ACC112 (cell line): ENCODE data around the gene C19orf67.

Experiments
- H2AFZ ChIP-seq: fragments of 200-600 bp; sonication (generic); one replicate; pipeline ENCODE4 v1.6.0; 2017; ENCODE audit warnings: antibody characterized with exemption, low read length; ENCODE audit not compliant: unreplicated experiment
- H3K27ac ChIP-seq: fragments of 200-600 bp; sonication (generic); 2 replicates; pipeline ENCODE4 v1.5.1; 2014; ENCODE audit warnings: low read depth, mild to moderate bottlenecking, antibody characterized with exemption, low read length, moderate library complexity
- H3K27me3 ChIP-seq: fragments of 200-600 bp; sonication (generic); 2 replicates; pipeline ENCODE4 v1.6.1; 2014; ENCODE audit warnings: mild to moderate bottlenecking, antibody characterized with exemption, low read length, moderate library complexity, mixed read lengths; ENCODE audit not compliant: insufficient read depth
- H3K36me3 ChIP-seq: fragments of 200-600 bp; sonication (generic); 2 replicates; pipeline ENCODE4 v1.6.1; 2016; ENCODE audit warnings: mild to moderate bottlenecking, antibody characterized with exemption, low read length, moderate library complexity, mixed read lengths; ENCODE audit not compliant: insufficient read depth
- H3K4me1 ChIP-seq: fragments of 200-600 bp; sonication (generic); one replicate; pipeline ENCODE4 v1.6.1; 2016; ENCODE audit warnings: low read length, mixed read lengths; ENCODE audit not compliant: insufficient read depth, unreplicated experiment, control insufficient read depth
- H3K4me3 ChIP-seq: fragments of 200-600 bp; sonication (generic); 2 replicates; pipeline ENCODE4 v1.5.1; 2014; ENCODE audit warnings: mild to moderate bottlenecking, low read depth, low read length
- H3K79me2 ChIP-seq: fragments of 200-600 bp; sonication (generic); one replicate; pipeline ENCODE4 v1.6.0; 2016; ENCODE audit warnings: low read length; ENCODE audit not compliant: control insufficient read depth, unreplicated experiment, insufficient read depth

The C19orf67 gene

GRCh38 chr19:14107581-14108461 is 22.2 kb upstream of the C19orf67 start:
- peaks cover 9% of the 10 kb centered on the region for H3K4me1 ChIP-seq
- no peak overlapping the region for H3K27ac ChIP-seq
- no peak overlapping the region for H2AFZ ChIP-seq
- H3K36me3 ChIP-seq: no peaks in the 10 kb centered on the region
- no peak overlapping the region for H3K4me3 ChIP-seq
- no peaks in the 10 kb centered on the region for H3K27me3 ChIP-seq
- peaks cover 20% of the 10 kb centered on the region for H3K79me2 ChIP-seq

- Histone ChIP-seq H3K27ac (no peak overlapping the region), H3K36me3 (no peaks in the 10 kb centered on the region), H3K79me2 (peaks cover 12% of the 10 kb centered on the region), H3K4me1 (peaks cover 6% of the 10 kb centered on the region), H3K4me3 (no peak overlapping the region), H2AFZ (no peak overlapping the region), H3K27me3 (no peaks in the 10 kb centered on the region)
Measured at GRCh38 chr19:14106840-14107239, 21.3 kb upstream of the C19orf67 start.

GRCh38 chr19:14105680-14106079 is 20.1 kb upstream of the C19orf67 start:
- Histone ChIP-seq H3K79me2 (peaks cover 2% of the 10 kb centered on the region), H3K4me3 (no peak overlapping the region), H2AFZ (no peak overlapping the region), H3K27ac (no peak overlapping the region), H3K36me3 (no peaks in the 10 kb centered on the region), H3K27me3 (no peaks in the 10 kb centered on the region), H3K4me1 (peaks cover 5% of the 10 kb centered on the region)

DNA sequence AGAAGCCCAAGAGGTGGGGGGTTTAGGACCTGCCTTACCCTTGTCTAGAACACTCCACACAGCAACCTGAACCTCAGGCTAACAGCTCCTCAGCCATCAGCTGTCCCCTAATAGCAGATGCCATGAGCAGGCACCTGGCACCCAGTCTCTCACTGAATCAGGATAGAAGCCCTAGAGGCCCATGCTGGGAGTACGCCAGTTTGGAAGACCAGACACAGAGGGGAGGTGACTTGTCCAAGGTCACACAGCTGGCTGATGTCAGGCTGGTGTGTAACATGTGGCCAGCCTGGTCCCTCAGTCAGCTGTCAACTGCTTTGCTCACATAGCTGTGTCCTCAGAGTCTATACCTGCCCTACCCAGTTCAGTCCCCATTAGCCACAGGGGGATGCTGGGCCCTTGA is 17.7 kb upstream of the C19orf67 start:
- H2AFZ ChIP-seq: no peak overlapping the region
- no peaks in the 10 kb centered on the region for H3K27me3 ChIP-seq
- no peak overlapping the region for H3K27ac ChIP-seq
- H3K4me1 ChIP-seq: peaks cover 5% of the 10 kb centered on the region
- no peaks in the 10 kb centered on the region for H3K79me2 ChIP-seq
- H3K4me3 ChIP-seq: no peak overlapping the region
- no peaks in the 10 kb centered on the region for H3K36me3 ChIP-seq

- no peaks in the 10 kb centered on the region for H3K27me3 ChIP-seq
- no peaks in the 10 kb centered on the region for H3K36me3 ChIP-seq
- H2AFZ ChIP-seq: no peak overlapping the region
- no peak overlapping the region for H3K4me3 ChIP-seq
- H3K4me1 ChIP-seq: peaks cover 5% of the 10 kb centered on the region
- H3K79me2 ChIP-seq: no peaks in the 10 kb centered on the region
- H3K27ac ChIP-seq: peak overlapping the region; percentile 19; the same call in 1 of the 2 replicates
Measured at GRCh38 chr19:14102756-14103155, 17.2 kb upstream of the C19orf67 start.

DNA sequence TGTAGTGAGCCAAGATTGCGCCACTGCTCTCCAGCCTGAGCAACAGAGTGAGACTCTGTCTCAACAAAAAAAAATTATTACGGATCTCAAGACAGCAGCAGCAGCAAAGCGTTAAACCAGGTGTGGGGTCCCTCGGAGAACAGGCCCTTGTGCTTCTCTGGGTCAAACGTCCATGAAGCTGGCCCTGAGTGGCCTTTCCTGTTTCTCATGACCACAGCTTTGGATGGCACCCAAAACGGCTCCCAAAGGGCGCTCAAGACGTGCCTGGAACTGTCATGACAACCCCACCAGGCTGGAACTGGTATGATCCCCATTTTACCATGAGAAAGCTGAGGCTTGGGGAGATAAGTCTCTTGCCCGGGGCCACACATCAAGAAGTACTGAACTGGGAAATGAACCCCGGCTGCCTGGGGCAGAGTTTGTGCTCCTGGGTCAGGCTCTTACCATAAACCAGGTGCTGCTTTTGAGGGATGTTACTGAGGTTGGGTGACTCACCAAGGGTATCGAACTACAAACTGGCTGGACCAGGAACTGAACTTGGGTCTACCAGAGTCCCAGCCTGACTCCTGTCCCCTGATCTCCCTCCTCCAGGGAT is 16.6 kb upstream of the C19orf67 start:
- H3K27ac ChIP-seq: peak overlapping the region; percentile 19; the same call in 1 of the 2 replicates

GRCh38 chr19:14101003-14101545 is 15.5 kb upstream of the C19orf67 start:
- peaks cover 5% of the 10 kb centered on the region for H3K4me1 ChIP-seq
- no peak overlapping the region for H3K27ac ChIP-seq
- H3K27me3 ChIP-seq: no peaks in the 10 kb centered on the region
- H3K36me3 ChIP-seq: peaks cover 8% of the 10 kb centered on the region; the same call in 1 of the 2 replicates
- H2AFZ ChIP-seq: no peak overlapping the region
- H3K4me3 ChIP-seq: no peak overlapping the region
- H3K79me2 ChIP-seq: no peaks in the 10 kb centered on the region

More for the DNA sequence above, 16.6 kb upstream of the C19orf67 start:
- Histone ChIP-seq H3K4me3 (no peak overlapping the region), H3K79me2 (no peaks in the 10 kb centered on the region), H3K4me1 (peaks cover 5% of the 10 kb centered on the region), H2AFZ (no peak overlapping the region), H3K27me3 (no peaks in the 10 kb centered on the region), H3K36me3 (no peaks in the 10 kb centered on the region)

- H3K4me1 ChIP-seq: peaks cover 4% of the 10 kb centered on the region
- no peak overlapping the region for H2AFZ ChIP-seq
- H3K4me3 ChIP-seq: no peak overlapping the region
- H3K27ac ChIP-seq: no peak overlapping the region
- no peaks in the 10 kb centered on the region for H3K27me3 ChIP-seq
- H3K79me2 ChIP-seq: no peaks in the 10 kb centered on the region
- H3K36me3 ChIP-seq: peaks cover 15% of the 10 kb centered on the region; the same call in 1 of the 2 replicates
Measured at GRCh38 chr19:14097532-14098151, 12.1 kb upstream of the C19orf67 start.

- no peak overlapping the region for H3K27ac ChIP-seq
- no peaks in the 10 kb centered on the region for H3K27me3 ChIP-seq
- H3K4me1 ChIP-seq: no peaks in the 10 kb centered on the region
- no peaks in the 10 kb centered on the region for H3K79me2 ChIP-seq
- no peak overlapping the region for H3K4me3 ChIP-seq
- H2AFZ ChIP-seq: no peak overlapping the region
- H3K36me3 ChIP-seq: peaks cover 15% of the 10 kb centered on the region; the same call in 1 of the 2 replicates
Measured at GRCh38 chr19:14096272-14096992, 10.8 kb upstream of the C19orf67 start.

- Histone ChIP-seq H3K79me2 (no peaks in the 10 kb centered on the region), H3K4me1 (no peaks in the 10 kb centered on the region), H3K27ac (no peak overlapping the region), H3K36me3 (peaks cover 15% of the 10 kb centered on the region; the same call in 1 of the 2 replicates), H2AFZ (no peak overlapping the region), H3K4me3 (no peak overlapping the region), H3K27me3 (no peaks in the 10 kb centered on the region)
Measured at GRCh38 chr19:14094854-14095253, 9.3 kb upstream of the C19orf67 start.
